ENCODE measurements around the gene COL5A2. TPM values are rescaled to one million over a fixed set of nuclear protein-coding genes. Genes with fewer than 3 reads are reported as not detected.

COL5A2 gene
- total RNA-seq, 3 donors from 2014 or later, result 22.7 to 111 (median 30.8) TPM

DNA sequence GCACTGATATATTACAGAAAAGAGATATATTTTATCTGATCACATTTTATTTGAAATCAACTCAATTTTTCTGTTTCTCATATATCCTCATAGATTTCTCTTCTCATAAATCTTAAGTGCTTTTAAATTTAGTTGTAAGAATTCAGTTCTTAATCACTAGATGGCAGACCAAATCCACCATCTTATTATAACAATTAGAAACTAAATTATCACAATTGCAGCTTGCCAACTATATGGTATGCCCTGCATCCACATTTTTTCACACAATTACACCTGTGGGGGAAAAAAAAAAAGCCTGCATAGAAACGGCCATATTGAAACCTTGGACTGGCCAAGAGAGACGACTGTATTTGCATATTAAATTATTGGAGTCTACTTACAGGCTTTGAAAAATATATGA, 64.4 kb downstream of the COL5A2 start:
- no peak overlapping the region for H3K27ac ChIP-seq
- intact Hi-C loops (cut with DNase I; ENCODE audit: low total_unique reads), result no loop called here
- no peaks in the 10 kb centered on the region for H3K27me3 ChIP-seq
- DNase-seq (ENCODE audit: low spot score in 2 of 2), result no peak
- H3K4me3 ChIP-seq, result no peak overlapping the region
- no peaks in the 10 kb centered on the region for H3K36me3 ChIP-seq
- TF ChIP-seq, protein P1, sequence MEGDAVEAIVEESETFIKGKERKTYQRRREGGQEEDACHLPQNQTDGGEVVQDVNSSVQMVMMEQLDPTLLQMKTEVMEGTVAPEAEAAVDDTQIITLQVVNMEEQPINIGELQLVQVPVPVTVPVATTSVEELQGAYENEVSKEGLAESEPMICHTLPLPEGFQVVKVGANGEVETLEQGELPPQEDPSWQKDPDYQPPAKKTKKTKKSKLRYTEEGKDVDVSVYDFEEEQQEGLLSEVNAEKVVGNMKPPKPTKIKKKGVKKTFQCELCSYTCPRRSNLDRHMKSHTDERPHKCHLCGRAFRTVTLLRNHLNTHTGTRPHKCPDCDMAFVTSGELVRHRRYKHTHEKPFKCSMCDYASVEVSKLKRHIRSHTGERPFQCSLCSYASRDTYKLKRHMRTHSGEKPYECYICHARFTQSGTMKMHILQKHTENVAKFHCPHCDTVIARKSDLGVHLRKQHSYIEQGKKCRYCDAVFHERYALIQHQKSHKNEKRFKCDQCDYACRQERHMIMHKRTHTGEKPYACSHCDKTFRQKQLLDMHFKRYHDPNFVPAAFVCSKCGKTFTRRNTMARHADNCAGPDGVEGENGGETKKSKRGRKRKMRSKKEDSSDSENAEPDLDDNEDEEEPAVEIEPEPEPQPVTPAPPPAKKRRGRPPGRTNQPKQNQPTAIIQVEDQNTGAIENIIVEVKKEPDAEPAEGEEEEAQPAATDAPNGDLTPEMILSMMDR (IDR thresholded peaks at IDR 0.05), result no peak
- TF ChIP-seq POLR2AphosphoS5 (IDR thresholded peaks at IDR 0.05) (no peak), POLR2A (IDR thresholded peaks at IDR 0.05) (no peak)
- peaks cover 0 to 4% of the 10 kb centered on the region in 2 donors for H3K4me1 ChIP-seq
- no peaks in the 10 kb centered on the region for H3K9me3 ChIP-seq

GRCh38 chr2:189113963-189114362, 65.6 kb downstream of the COL5A2 start:
- Histone ChIP-seq H3K27me3 (no peaks in the 10 kb centered on the region), H3K36me3 (no peaks in the 10 kb centered on the region), H3K4me1 (peaks cover 0 to 4% of the 10 kb centered on the region in 2 donors), H3K4me3 (no peak overlapping the region), H3K9me3 (no peaks in the 10 kb centered on the region), H3K27ac (no peak overlapping the region)
- no peak for DNase-seq (ENCODE audit: low spot score in 2 of 2)
- intact Hi-C loops (cut with DNase I; ENCODE audit: low total_unique reads), result no loop called here
- TF ChIP-seq, protein P1 (IDR thresholded peaks at IDR 0.05), result no peak
- TF ChIP-seq POLR2AphosphoS5 (IDR thresholded peaks at IDR 0.05) (no peak), POLR2A (IDR thresholded peaks at IDR 0.05) (no peak)

DNA sequence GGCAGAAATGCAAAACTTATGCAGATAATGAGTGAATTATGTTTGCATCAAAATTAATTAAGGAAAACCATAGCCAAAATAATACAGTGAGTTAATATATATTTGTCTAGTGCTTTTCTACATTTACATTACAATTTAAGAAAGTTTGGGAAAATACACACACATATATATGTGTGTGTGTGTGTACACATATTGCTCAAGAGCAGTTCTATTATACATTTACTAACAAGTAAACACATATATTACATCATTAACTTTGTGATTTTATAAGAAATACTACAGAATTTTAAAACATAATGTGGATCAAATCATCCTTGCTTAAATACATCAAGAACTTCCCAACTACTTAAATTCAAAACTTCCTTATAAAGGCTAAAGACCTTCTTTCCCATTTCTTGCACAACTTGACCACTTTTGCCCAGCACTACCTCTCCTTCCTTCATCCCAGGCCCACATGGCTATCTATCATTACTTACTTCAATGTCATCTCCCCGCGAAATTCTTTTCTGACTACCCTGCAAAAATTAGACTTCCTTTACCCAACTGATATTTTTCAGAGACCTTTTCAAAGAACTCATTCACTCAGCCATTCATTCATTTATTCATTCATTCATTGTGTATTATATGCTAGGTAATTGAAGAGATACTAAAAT, 68.4 kb downstream of the COL5A2 start:
- DNase-seq (ENCODE audit: low spot score in 2 of 2), result no peak
- no peaks in the 10 kb centered on the region for H3K27me3 ChIP-seq
- no peak overlapping the region for H3K27ac ChIP-seq
- TF ChIP-seq POLR2AphosphoS5 (IDR thresholded peaks at IDR 0.05) (no peak), POLR2A (IDR thresholded peaks at IDR 0.05) (no peak)
- TF ChIP-seq, protein P1 (IDR thresholded peaks at IDR 0.05), result no peak
- H3K4me1 ChIP-seq, result peaks cover 0 to 4% of the 10 kb centered on the region in 2 donors
- intact Hi-C loops (cut with DNase I; ENCODE audit: low total_unique reads), result no loop called here
- H3K9me3 ChIP-seq, result no peaks in the 10 kb centered on the region
- no peaks in the 10 kb centered on the region for H3K36me3 ChIP-seq
- no peak overlapping the region for H3K4me3 ChIP-seq

DNA sequence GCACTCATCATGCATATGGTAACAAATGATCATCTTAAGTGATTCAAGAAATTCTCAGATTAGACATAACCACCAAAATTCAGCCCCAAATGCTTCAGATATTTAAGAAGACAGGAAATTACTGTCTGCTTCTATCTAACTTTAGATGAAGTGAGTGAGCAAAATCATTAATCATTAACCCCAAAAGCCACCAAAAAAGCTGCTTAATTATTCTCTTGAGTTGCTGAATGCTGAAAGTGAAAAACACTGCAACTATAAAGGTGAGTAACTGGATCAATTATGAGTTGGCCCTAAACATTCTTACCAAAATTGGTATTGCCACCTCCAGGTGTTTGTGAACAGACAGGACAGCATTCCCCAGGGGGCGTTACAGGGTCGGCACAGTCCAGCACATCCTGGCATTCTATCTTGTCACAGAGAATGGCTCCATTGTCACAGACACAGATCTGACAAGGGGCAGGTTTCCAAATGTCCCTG, 69.6 kb downstream of the COL5A2 start:
- Histone ChIP-seq H3K36me3 (no peaks in the 10 kb centered on the region), H3K27ac (no peak overlapping the region), H3K4me3 (no peak overlapping the region), H3K27me3 (no peaks in the 10 kb centered on the region), H3K9me3 (no peaks in the 10 kb centered on the region), H3K4me1 (no peaks in the 10 kb centered on the region)
- intact Hi-C loops (cut with DNase I; ENCODE audit: low total_unique reads), result no loop called here
- DNase-seq (ENCODE audit: low spot score in 2 of 2), result no peak
- TF ChIP-seq POLR2AphosphoS5 (IDR thresholded peaks at IDR 0.05) (no peak), POLR2A (IDR thresholded peaks at IDR 0.05) (no peak)
- TF ChIP-seq, protein P1 (IDR thresholded peaks at IDR 0.05), result no peak

GRCh38 chr2:189104934-189105333, 74.6 kb downstream of the COL5A2 start:
- Histone ChIP-seq H3K9me3 (no peaks in the 10 kb centered on the region), H3K27ac (no peak overlapping the region), H3K4me3 (no peak overlapping the region), H3K27me3 (no peaks in the 10 kb centered on the region), H3K36me3 (no peaks in the 10 kb centered on the region), H3K4me1 (no peaks in the 10 kb centered on the region)
- TF ChIP-seq POLR2AphosphoS5 (IDR thresholded peaks at IDR 0.05) (no peak), POLR2A (IDR thresholded peaks at IDR 0.05) (no peak)
- TF ChIP-seq, protein P1 (IDR thresholded peaks at IDR 0.05), result no peak
- DNase-seq (ENCODE audit: low spot score in 2 of 2), result no peak
- intact Hi-C loops (cut with DNase I; ENCODE audit: low total_unique reads), result no loop called here
